Endothelial cell of umbilical vein (primary cell): ENCODE data around the gene PCDH9. TPM values are rescaled to one million over a fixed set of nuclear protein-coding genes. Genes with fewer than 3 reads are reported as not detected.

ENCODE experiments used
- BruUV-seq: library from RNA; stranded (reverse); fragments of 400-500 nt; replicated peaks from 2 replicates; lab custom pipeline; 2021; lab: Mats Ljungman, UMichigan
- CTCF ChIA-PET: fragments of 300-600, 350-600 bp; sonication (Branson Sonifier 250); formaldehyde crosslinking; loops from one replicate; lab custom pipeline; 2021; ENCODE audit warnings: antibody characterized with exemption, inconsistent platforms; lab: Charles Lee
- POLR2A ChIA-PET: fragments of 300-600, 350-600 bp; sonication (Branson Sonifier 250); formaldehyde crosslinking; loops from one replicate; lab custom pipeline; 2021; ENCODE audit warnings: antibody characterized with exemption, inconsistent platforms; lab: Charles Lee
- DNase-seq: peaks from one replicate; pipeline ENCODE4 v3.0.0-alpha.2; 2011; ENCODE audit warnings: low read depth, low spot score
- FAIRE-seq: peaks from 2 replicates; lab custom pipeline; 2011; peaks lifted over from hg19 to GRCh38; lab: Jason Lieb, UNC
- H2AFZ ChIP-seq: 2 replicates; pipeline ENCODE4 v1.6.0; 2012; ENCODE audit warnings: low read depth, low read length, control low read depth, inconsistent platforms
- H3K27ac ChIP-seq: 2 replicates; pipeline ENCODE4 v1.5.1; 2011; ENCODE audit warnings: low read depth, mild to moderate bottlenecking, control low read depth, low read length, moderate library complexity; ENCODE audit not compliant: insufficient read depth
- H3K27me3 ChIP-seq, 2 experiments: 2 replicates each; pipeline versions ENCODE4 v1.6.0 to v1.6.1; 2011; ENCODE audit warnings: low read length in 2 of 2, mixed read lengths in 1 of 2; ENCODE audit not compliant: control insufficient read depth in 2 of 2, insufficient read depth in 2 of 2
- H3K36me3 ChIP-seq, 2 experiments: 2 replicates in 1 of 2; 3 replicates in 1 of 2; pipeline ENCODE4 v1.5.1; 2011; ENCODE audit warnings: low read length in 2 of 2, mild to moderate bottlenecking in 1 of 2, moderate library complexity in 1 of 2; ENCODE audit not compliant: control insufficient read depth in 2 of 2, insufficient read depth in 2 of 2; ENCODE audit errors: extremely low read depth in 1 of 2
- H3K4me1 ChIP-seq: 3 replicates; pipeline ENCODE4 v1.5.1; 2011; ENCODE audit warnings: mild to moderate bottlenecking, low read length; ENCODE audit not compliant: control insufficient read depth, insufficient read depth; ENCODE audit errors: extremely low read depth
- H3K4me2 ChIP-seq: 2 replicates; pipeline ENCODE4 v1.6.1; 2011; ENCODE audit warnings: low read length, control low read depth, mixed read lengths; ENCODE audit not compliant: insufficient read depth
- H3K4me3 ChIP-seq, 3 experiments: fragments of 200-600 bp in 1 of 3; sonication (generic), shearing (Covaris generic) in 1 of 3; replicated peaks in 1 of 3; 2 replicates each; pipeline ENCODE4 v1.5.1; 2011 to 2016; ENCODE audit warnings: control low read depth in 3 of 3, low read length in 3 of 3, mild to moderate bottlenecking in 2 of 3, inconsistent platforms in 1 of 3, low read depth in 1 of 3, moderate library complexity in 1 of 3; ENCODE audit not compliant: insufficient read depth in 1 of 3
- H3K79me2 ChIP-seq: 2 replicates; pipeline ENCODE4 v1.6.0; 2012; ENCODE audit warnings: low read length, inconsistent platforms; ENCODE audit not compliant: control insufficient read depth, insufficient read depth
- H3K9ac ChIP-seq: replicated peaks from 2 replicates; pipeline ENCODE3; 2011; ENCODE audit warnings: low read length, control low read depth; ENCODE audit not compliant: insufficient read depth; ENCODE audit errors: extremely low read depth
- H3K9me1 ChIP-seq: replicated peaks from 3 replicates; pipeline ENCODE4 v1.6.0; 2011; ENCODE audit warnings: mild to moderate bottlenecking, low read length; ENCODE audit not compliant: control insufficient read depth, insufficient read depth; ENCODE audit errors: extremely low read depth
- H3K9me3 ChIP-seq: replicated peaks from 2 replicates; pipeline ENCODE4 v1.5.1; 2012; ENCODE audit warnings: low read length, inconsistent platforms; ENCODE audit not compliant: control insufficient read depth, insufficient read depth
- H4K20me1 ChIP-seq: replicated peaks from 2 replicates; pipeline ENCODE3; 2011; ENCODE audit warnings: mild to moderate bottlenecking, low read length; ENCODE audit not compliant: control insufficient read depth, insufficient read depth; ENCODE audit errors: extremely low read depth
- EZH2 ChIP-seq: IDR thresholded peaks from 2 replicates; pipeline ENCODE4 v1.6.1; 2012; ENCODE audit warnings: borderline replicate concordance, low read depth, mild to moderate bottlenecking, moderate library complexity, low read length, inconsistent platforms; ENCODE audit not compliant: severe bottlenecking
- FOS ChIP-seq: IDR thresholded peaks from 2 replicates; pipeline ENCODE4 v1.6.1; 2011; ENCODE audit warnings: mild to moderate bottlenecking, low read length, moderate library complexity, borderline replicate concordance; ENCODE audit not compliant: insufficient read depth
- GATA2 ChIP-seq: IDR thresholded peaks from 2 replicates; pipeline ENCODE4 v1.7.0; 2011; ENCODE audit warnings: low read depth, mild to moderate bottlenecking, moderate library complexity, mixed read lengths, low read length; ENCODE audit not compliant: insufficient read length, insufficient read depth
- JUN ChIP-seq: IDR thresholded peaks from 2 replicates; pipeline ENCODE4 v1.6.1; 2011; ENCODE audit warnings: borderline replicate concordance, low read depth; ENCODE audit not compliant: insufficient read length, insufficient read depth
- MYC ChIP-seq: IDR thresholded peaks from one replicate; pipeline ENCODE4 v1.6.1; 2011; ENCODE audit warnings: mild to moderate bottlenecking, low read depth, low read length
- POLR2A ChIP-seq: IDR thresholded peaks from 2 replicates; pipeline ENCODE4 v1.6.1; 2012; ENCODE audit warnings: low read depth, mild to moderate bottlenecking, control low read depth, low read length
- POLR2AphosphoS5 ChIP-seq: IDR thresholded peaks from 2 replicates; pipeline ENCODE4 v1.6.1; 2012; ENCODE audit warnings: low read depth, mild to moderate bottlenecking, control low read depth, low read length, moderate library complexity; ENCODE audit not compliant: insufficient read depth
- dilution Hi-C: fragments of 300-500 bp; cut with MboI; formaldehyde crosslinking; loops from one replicate; pipeline ENCODE4 v1.15.0; 2019; ENCODE audit warnings: low sequenced_read_pairs; ENCODE audit not compliant: extremely low pct_ligation_motif_present
- intact Hi-C: fragments of 100-400 bp; cut with micrococcal nuclease; formaldehyde crosslinking; loops from one replicate; pipeline ENCODE4 v1.10.0; 2022
- polyA plus RNA-seq, 4 experiments: library from polyadenylated mRNA; depleted of rRNA in 3 of 4; stranded (reverse) in 3 of 4; unstranded in 1 of 4; fragments of >200 nt; gene quantifications; 2 replicates each; pipeline versions ENCODE4 v1.2.1 to v1.2.3, GENCODE V29; 2011 to 2012; ENCODE audit warnings: missing spikeins in 1 of 4
- total RNA-seq: library from RNA; stranded (reverse); gene quantifications from 2 replicates; pipeline ENCODE4 v1.2.3, GENCODE V29; 2021
- TF ChIP-seq, protein P1 (sequence below), 2 donors: IDR thresholded peaks; 1 replicate in 1 of 2; 2 replicates in 1 of 2; pipeline ENCODE4 v1.5.1; 2011; ENCODE audit warnings: low read length in 2 of 2, mild to moderate bottlenecking in 2 of 2, moderate library complexity in 2 of 2, control low read depth in 1 of 2, inconsistent platforms in 1 of 2, low read depth in 1 of 2; ENCODE audit not compliant: insufficient read depth in 1 of 2; ENCODE audit errors: extremely low read depth in 1 of 2
- TF ChIP-seq, protein P2 (sequence below): IDR thresholded peaks from 2 replicates; pipeline ENCODE4 v1.6.1; 2011; ENCODE audit not compliant: insufficient read depth, insufficient read length

Gene PCDH9
- total and polyA plus RNA-seq, 2 donors (not counting 3 experiments of a cell fraction or from before 2014, with no cell fraction given), result 1.1 to 5.2 TPM

DNA sequence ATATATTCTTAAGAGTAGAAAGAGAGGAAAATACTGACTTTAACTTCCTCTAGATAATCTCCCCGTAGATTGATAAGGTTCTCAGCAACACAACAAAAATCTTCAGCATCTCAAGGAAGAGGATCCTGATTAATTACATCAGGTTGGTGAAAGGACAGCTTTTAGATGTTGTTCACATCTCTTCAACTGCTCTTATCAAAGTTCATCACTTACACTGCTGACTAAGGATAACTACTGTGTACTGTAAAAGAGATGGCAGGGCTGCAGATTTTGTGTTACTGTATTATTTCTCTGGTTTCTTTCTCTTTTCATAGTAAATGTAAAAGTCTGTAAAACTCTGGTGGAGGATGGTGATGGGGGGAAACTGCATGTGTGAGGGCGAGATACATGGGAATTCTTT, 133.7 kb downstream of the PCDH9 start:
- H3K9me1 ChIP-seq, result no peaks in the 10 kb centered on the region
- TF ChIP-seq EZH2, result no peak
- TF ChIP-seq POLR2A, result no peak
- TF ChIP-seq FOS, result no peak
- no peak for TF ChIP-seq GATA2
- TF ChIP-seq POLR2AphosphoS5, result no peak
- no peaks in the 10 kb centered on the region for H3K4me1 ChIP-seq
- H3K4me2 ChIP-seq, result no peak overlapping the region
- POLR2A ChIA-PET, result no interaction called here
- H3K27me3 ChIP-seq, result no peaks in the 10 kb centered on the region
- DNase-seq (no peak), FAIRE-seq (no peak)
- H3K27ac ChIP-seq, result no peak overlapping the region
- no peaks in the 10 kb centered on the region for H3K9me3 ChIP-seq
- dilution Hi-C loops (no loop called here), intact Hi-C loops (no loop called here)
- no peaks in the 10 kb centered on the region for H4K20me1 ChIP-seq
- H3K4me3 ChIP-seq, result no peak overlapping the region
- no peaks in the 10 kb centered on the region for H3K79me2 ChIP-seq
- no TSS peak for BruUV-seq
- H3K36me3 ChIP-seq, result no peaks in the 10 kb centered on the region
- no peak overlapping the region for H2AFZ ChIP-seq
- no peak overlapping the region for H3K9ac ChIP-seq
- CTCF ChIA-PET, result no interaction called here

DNA sequence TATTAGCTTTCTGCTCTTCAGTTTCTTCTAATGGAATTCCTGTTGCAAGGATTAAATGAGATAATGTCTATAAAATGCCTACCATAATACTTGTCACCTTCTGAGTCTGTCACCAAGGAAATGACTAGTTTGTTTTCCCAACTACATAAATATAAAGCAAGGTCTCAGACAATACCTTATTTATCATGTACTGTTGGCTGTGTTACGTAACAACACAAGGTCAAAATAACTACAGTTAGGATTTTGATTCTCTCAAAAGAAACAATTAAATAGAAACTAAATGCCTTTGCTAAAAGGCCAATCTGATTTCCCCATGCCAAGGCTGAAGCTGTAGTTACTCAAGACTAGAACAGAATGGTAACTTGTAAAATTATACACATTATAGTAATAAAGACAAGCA, 134.5 kb downstream of the PCDH9 start:
- Histone ChIP-seq H3K27ac (no peak overlapping the region), H4K20me1 (no peaks in the 10 kb centered on the region), H3K9me1 (no peaks in the 10 kb centered on the region), H3K4me3 (no peak overlapping the region), H3K9me3 (no peaks in the 10 kb centered on the region), H3K36me3 (no peaks in the 10 kb centered on the region), H3K4me2 (no peak overlapping the region), H3K79me2 (no peaks in the 10 kb centered on the region), H2AFZ (no peak overlapping the region), H3K27me3 (no peaks in the 10 kb centered on the region), H3K4me1 (no peaks in the 10 kb centered on the region), H3K9ac (no peak overlapping the region)
- TF ChIP-seq JUN, result no peak
- TF ChIP-seq POLR2A, result no peak
- TF ChIP-seq EZH2, result no peak
- TF ChIP-seq GATA2, result no peak
- TF ChIP-seq, protein P1, sequence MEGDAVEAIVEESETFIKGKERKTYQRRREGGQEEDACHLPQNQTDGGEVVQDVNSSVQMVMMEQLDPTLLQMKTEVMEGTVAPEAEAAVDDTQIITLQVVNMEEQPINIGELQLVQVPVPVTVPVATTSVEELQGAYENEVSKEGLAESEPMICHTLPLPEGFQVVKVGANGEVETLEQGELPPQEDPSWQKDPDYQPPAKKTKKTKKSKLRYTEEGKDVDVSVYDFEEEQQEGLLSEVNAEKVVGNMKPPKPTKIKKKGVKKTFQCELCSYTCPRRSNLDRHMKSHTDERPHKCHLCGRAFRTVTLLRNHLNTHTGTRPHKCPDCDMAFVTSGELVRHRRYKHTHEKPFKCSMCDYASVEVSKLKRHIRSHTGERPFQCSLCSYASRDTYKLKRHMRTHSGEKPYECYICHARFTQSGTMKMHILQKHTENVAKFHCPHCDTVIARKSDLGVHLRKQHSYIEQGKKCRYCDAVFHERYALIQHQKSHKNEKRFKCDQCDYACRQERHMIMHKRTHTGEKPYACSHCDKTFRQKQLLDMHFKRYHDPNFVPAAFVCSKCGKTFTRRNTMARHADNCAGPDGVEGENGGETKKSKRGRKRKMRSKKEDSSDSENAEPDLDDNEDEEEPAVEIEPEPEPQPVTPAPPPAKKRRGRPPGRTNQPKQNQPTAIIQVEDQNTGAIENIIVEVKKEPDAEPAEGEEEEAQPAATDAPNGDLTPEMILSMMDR (IDR thresholded peaks at IDR 0.05; ENCODE audit: extremely low read depth in 1 of 2, insufficient read depth in 1 of 2, low read depth in 1 of 2, low read length in 2 of 2), result no peak
- TF ChIP-seq, protein P2, sequence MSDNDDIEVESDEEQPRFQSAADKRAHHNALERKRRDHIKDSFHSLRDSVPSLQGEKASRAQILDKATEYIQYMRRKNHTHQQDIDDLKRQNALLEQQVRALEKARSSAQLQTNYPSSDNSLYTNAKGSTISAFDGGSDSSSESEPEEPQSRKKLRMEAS, result no peak
- no peak for TF ChIP-seq FOS
- TF ChIP-seq POLR2AphosphoS5, result no peak
- no peak for TF ChIP-seq MYC
- FAIRE-seq, result no peak
- dilution Hi-C loops, result no loop called here
- POLR2A ChIA-PET, result no interaction called here
- peak; percentile 2 for DNase-seq
- BruUV-seq, result no TSS peak
- intact Hi-C loops, result no loop called here
- CTCF ChIA-PET, result no interaction called here
